K562 (cell line): ENCODE measurements around the gene ZNF280C. TPM values are rescaled to one million over a fixed set of nuclear protein-coding genes. Genes with fewer than 3 reads are reported as not detected.

Experiments used
- ATAC-seq: fragments of 200-7000 bp; cut with Tn5 transposase; 3 replicates; pipeline ENCODE4 v1.9.1; 2020; ENCODE audit warnings: moderate library complexity
- BruUV-seq: library from RNA; stranded (reverse); fragments of 400-500 nt; replicated peaks from 2 replicates; lab custom pipeline; 2021; lab: Mats Ljungman, UMichigan
- CTCF ChIA-PET: fragments of 300-600 bp; formaldehyde crosslinking; extraction: SDS; loops from one replicate; lab custom pipeline; 2021; ENCODE audit warnings: low intra/inter-chr PET ratio; lab: Yijun Ruan, JAX
- POLR2A ChIA-PET: fragments of 300-600, 350-650 bp; sonication (Branson Sonifier 250); formaldehyde crosslinking; extraction: SDS; loops from one replicate; lab custom pipeline; 2021; ENCODE audit warnings: antibody characterized with exemption, inconsistent platforms; lab: Yijun Ruan, JAX
- DNase-seq, 4 experiments: peaks; one replicate each; pipeline versions ENCODE4 v3.0.0 to v3.0.0-alpha.2; 2011 to 2018; ENCODE audit warnings: low spot score in 3 of 4, mixed read lengths in 3 of 4; ENCODE audit errors: extremely low read depth in 1 of 4
- FAIRE-seq: peaks from 2 replicates; lab custom pipeline; 2011; peaks lifted over from hg19 to GRCh38; lab: Jason Lieb, UNC
- H2AFZ ChIP-seq: 2 replicates; pipeline ENCODE4 v1.6.0; 2011; ENCODE audit warnings: low read depth, low read length, control low read depth, inconsistent platforms
- H3K27ac ChIP-seq: fragments of 200-600 bp; 3 replicates; pipeline ENCODE4 v1.8.0; 2011; ENCODE audit warnings: low read depth, mild to moderate bottlenecking, control low read depth, inconsistent platforms, low read length, moderate library complexity, mixed read lengths; ENCODE audit errors: extremely low read depth
- H3K27me3 ChIP-seq, 2 experiments: fragments of 300-600 bp in 1 of 2; 2 replicates in 1 of 2; 3 replicates in 1 of 2; pipeline versions ENCODE4 v1.6.0 to v1.8.0; 2011; ENCODE audit warnings: inconsistent platforms in 2 of 2, low read length in 2 of 2, mild to moderate bottlenecking in 1 of 2, mixed read lengths in 1 of 2, moderate library complexity in 1 of 2; ENCODE audit not compliant: control insufficient read depth in 2 of 2, insufficient read depth in 2 of 2
- H3K36me3 ChIP-seq: fragments of 300-600 bp; 3 replicates; pipeline ENCODE4 v1.8.0; 2011; ENCODE audit warnings: mild to moderate bottlenecking, low read length, inconsistent platforms; ENCODE audit not compliant: control insufficient read depth, insufficient read depth
- H3K4me1 ChIP-seq, 2 experiments: fragments of 200-600 bp in 1 of 2; replicated peaks in 1 of 2; 2 replicates in 1 of 2; 3 replicates in 1 of 2; pipeline versions ENCODE4 v1.5.1 to v1.8.0; 2011; ENCODE audit warnings: inconsistent platforms in 2 of 2, low read length in 2 of 2, mild to moderate bottlenecking in 1 of 2, mixed read lengths in 1 of 2, moderate library complexity in 1 of 2; ENCODE audit not compliant: control insufficient read depth in 2 of 2, insufficient read depth in 2 of 2
- H3K4me2 ChIP-seq: 2 replicates; pipeline ENCODE4 v1.6.1; 2011; ENCODE audit warnings: low read length, control low read depth, inconsistent platforms, mixed read lengths; ENCODE audit not compliant: insufficient read depth
- H3K4me3 ChIP-seq: fragments of 200-600 bp; sonication (generic), shearing (Covaris generic); 2 replicates; pipeline ENCODE4 v1.5.1; 2016; ENCODE audit warnings: control low read depth, inconsistent platforms
- H3K79me2 ChIP-seq: fragments of 200-600 bp; 3 replicates; pipeline ENCODE4 v1.8.0; 2011; ENCODE audit warnings: low read length, inconsistent platforms; ENCODE audit not compliant: control insufficient read depth, insufficient read depth
- H3K9ac ChIP-seq, 2 experiments: 2 replicates each; pipeline versions ENCODE4 v1.6.0 to v1.6.1; 2011; ENCODE audit warnings: low read depth in 2 of 2, low read length in 2 of 2, control low read depth in 1 of 2, inconsistent platforms in 1 of 2, mild to moderate bottlenecking in 1 of 2, mixed read lengths in 1 of 2; ENCODE audit not compliant: insufficient read depth in 1 of 2
- H3K9me1 ChIP-seq: one replicate; pipeline ENCODE4 v1.6.0; 2011; ENCODE audit warnings: inconsistent platforms, mild to moderate bottlenecking, low read length, moderate library complexity; ENCODE audit not compliant: control insufficient read depth, insufficient read depth
- H3K9me3 ChIP-seq: replicated peaks from 2 replicates; pipeline ENCODE4 v1.5.1; 2011; ENCODE audit warnings: low read depth, low read length, inconsistent platforms; ENCODE audit not compliant: control insufficient read depth, insufficient read depth
- H4K20me1 ChIP-seq: replicated peaks from 2 replicates; pipeline ENCODE4 v1.6.1; 2011; ENCODE audit warnings: low read length, inconsistent platforms, mixed read lengths; ENCODE audit not compliant: control insufficient read depth, insufficient read depth
- MTA3 ChIP-seq: fragments of 450-650 bp; formaldehyde crosslinking; IDR thresholded peaks from 2 replicates; pipeline ENCODE4 v1.6.1; 2017; ENCODE audit warnings: mild to moderate bottlenecking, borderline replicate concordance
- MXI1 ChIP-seq: IDR thresholded peaks from 2 replicates; pipeline ENCODE4 v1.6.1; 2011; ENCODE audit warnings: low read depth, mild to moderate bottlenecking, improper control_type of control experiment, low read length
- NFE2 ChIP-seq: IDR thresholded peaks from 2 replicates; pipeline ENCODE4 v1.6.1; 2014; ENCODE audit warnings: antibody characterized with exemption, low read depth
- NFIC ChIP-seq: fragments of 450-650 bp; IDR thresholded peaks from 2 replicates; pipeline ENCODE4 v1.6.1; 2017; ENCODE audit warnings: mild to moderate bottlenecking, inconsistent platforms
- ZNF124 ChIP-seq: sonication (generic); formaldehyde crosslinking; IDR thresholded peaks from 2 replicates; pipeline ENCODE4 v1.8.1; 2022; ENCODE audit warnings: missing genetic modification reagents
- WGBS: fragments of 100-300 bp; shearing (Covaris generic); methylation state at CpG from one replicate; pipeline ENCODE4 v1.1.6; 2016; ENCODE audit warnings: low coverage, mixed read lengths; ENCODE audit not compliant: insufficient coverage; ENCODE audit errors: missing lambda C conversion rate; 5-methylcytosine and 5-hydroxymethylcytosine counted together
- in situ Hi-C: fragments of 300-500 bp; cut with MboI; formaldehyde crosslinking; loops from 4 replicates; pipeline ENCODE4 v1.15.0; 2018; ENCODE audit warnings: inconsistent platforms, mixed read lengths
- intact Hi-C: fragments of 100-400 bp; cut with micrococcal nuclease; formaldehyde crosslinking; loops from 2 replicates; pipeline ENCODE4 v1.14.2; 2022
- polyA plus RNA-seq, 8 experiments: library from polyadenylated mRNA; depleted of rRNA in 4 of 8; stranded (reverse) in 5 of 8; unstranded in 3 of 8; fragments of >200 nt; fragmentation: Nextera tagmentation in 2 of 8; fragmentation: Illumina TruSeq in 1 of 8; extraction: Ambion mirVana in 2 of 8; extraction: Trizol in 1 of 8; gene quantifications; 2 replicates each; pipeline versions ENCODE4 v1.2.1 to v1.2.3, GENCODE V29; 2011 to 2014; ENCODE audit warnings: inconsistent platforms in 1 of 8, missing spikeins in 1 of 8
- total RNA-seq, 7 experiments: library from RNA; depleted of rRNA in 6 of 7; stranded (reverse); fragments of >200 nt in 6 of 7; fragmentation: Illumina TruSeq in 2 of 7; extraction: Trizol in 2 of 7; gene quantifications; 2 replicates each; pipeline versions ENCODE4 v1.2.1 to v1.2.3, GENCODE V29; 2011 to 2021; ENCODE audit warnings: low replicate concordance in 1 of 7
- TF ChIP-seq, protein P1 (sequence below), 2 experiments: fragments of 200-800 bp in 1 of 2; sonication (Bioruptor generic) in 1 of 2; sonication (generic) in 1 of 2; formaldehyde crosslinking in 1 of 2; IDR thresholded peaks in 1 of 2; conservative IDR thresholded peaks in 1 of 2; 2 replicates each; pipeline versions ENCODE4 v1.5.0 to v1.6.1; 2016 to 2020; ENCODE audit warnings: missing compliant biosample characterization in 1 of 2, missing genetic modification characterization in 1 of 2, missing genetic modification reagents in 1 of 2
- TF ChIP-seq, protein P2 (sequence below): fragments of 250-450 bp; sonication (Bioruptor Pico); IDR thresholded peaks from 2 replicates; pipeline ENCODE4 v1.5.0; 2020; ENCODE audit warnings: mild to moderate bottlenecking
- TF ChIP-seq, protein P3 (sequence below): fragments of 450-650 bp; IDR thresholded peaks from 2 replicates; pipeline ENCODE4 v1.6.1; 2017; ENCODE audit warnings: mild to moderate bottlenecking, moderate library complexity
- TF ChIP-seq, protein P4 (sequence below): IDR thresholded peaks from 2 replicates; pipeline ENCODE4 v1.6.1; 2012; ENCODE audit warnings: low read depth, low read length, improper control_type of control experiment, borderline replicate concordance
- TF ChIP-seq, protein P5 (sequence below): fragments of 450-650 bp; formaldehyde crosslinking; IDR thresholded peaks from 2 replicates; pipeline ENCODE4 v1.4.0; 2022; ENCODE audit warnings: mild to moderate bottlenecking, moderate library complexity
- TF ChIP-seq, protein P6 (sequence below): fragments of 450-650 bp; IDR thresholded peaks from 2 replicates; pipeline ENCODE4 v1.6.1; 2016

ZNF280C gene
- total and polyA plus RNA-seq, 9 of the 15 experiments (the other 6 are each of a cell fraction or from before 2014, with no cell fraction given), result 1.6 to 8.3 (median 4.4) TPM

DNA sequence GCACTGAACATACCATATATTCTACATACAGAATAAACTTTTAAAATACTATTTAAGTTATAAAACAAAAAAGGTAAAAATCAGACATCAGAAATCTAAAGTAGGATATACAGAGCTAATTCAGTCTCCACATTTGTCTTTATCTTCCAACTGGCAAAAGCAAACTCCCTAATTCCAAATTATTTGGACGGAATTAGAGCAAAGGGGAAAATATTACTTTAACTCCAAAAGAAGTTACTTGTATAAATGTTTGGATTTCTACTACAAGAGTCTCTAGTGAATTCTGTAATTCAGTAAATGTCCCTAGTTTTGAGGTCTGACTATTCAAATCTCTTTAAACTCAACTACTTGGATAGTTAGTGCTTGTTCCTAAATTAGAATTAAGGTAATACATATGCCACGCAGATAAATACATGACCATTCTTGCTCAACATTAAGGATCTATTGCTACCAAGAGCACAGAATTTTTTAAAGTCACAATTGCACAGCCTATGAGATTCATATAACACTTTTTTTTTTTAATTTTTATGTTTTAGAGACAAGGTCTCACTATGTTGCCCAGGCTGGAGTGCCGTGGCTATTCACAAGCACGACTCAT lies 7.3 kb downstream of the ZNF280C start (continued):
- TF ChIP-seq, protein P1, sequence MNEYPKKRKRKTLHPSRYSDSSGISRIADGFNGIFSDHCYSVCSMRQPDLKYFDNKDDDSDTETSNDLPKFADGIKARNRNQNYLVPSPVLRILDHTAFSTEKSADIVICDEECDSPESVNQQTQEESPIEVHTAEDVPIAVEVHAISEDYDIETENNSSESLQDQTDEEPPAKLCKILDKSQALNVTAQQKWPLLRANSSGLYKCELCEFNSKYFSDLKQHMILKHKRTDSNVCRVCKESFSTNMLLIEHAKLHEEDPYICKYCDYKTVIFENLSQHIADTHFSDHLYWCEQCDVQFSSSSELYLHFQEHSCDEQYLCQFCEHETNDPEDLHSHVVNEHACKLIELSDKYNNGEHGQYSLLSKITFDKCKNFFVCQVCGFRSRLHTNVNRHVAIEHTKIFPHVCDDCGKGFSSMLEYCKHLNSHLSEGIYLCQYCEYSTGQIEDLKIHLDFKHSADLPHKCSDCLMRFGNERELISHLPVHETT (CRISPR knock-in tag; conservative IDR thresholded peaks at IDR 0.05 in 1 of 2, IDR thresholded peaks at IDR 0.05 in 1 of 2), result no peak

DNA sequence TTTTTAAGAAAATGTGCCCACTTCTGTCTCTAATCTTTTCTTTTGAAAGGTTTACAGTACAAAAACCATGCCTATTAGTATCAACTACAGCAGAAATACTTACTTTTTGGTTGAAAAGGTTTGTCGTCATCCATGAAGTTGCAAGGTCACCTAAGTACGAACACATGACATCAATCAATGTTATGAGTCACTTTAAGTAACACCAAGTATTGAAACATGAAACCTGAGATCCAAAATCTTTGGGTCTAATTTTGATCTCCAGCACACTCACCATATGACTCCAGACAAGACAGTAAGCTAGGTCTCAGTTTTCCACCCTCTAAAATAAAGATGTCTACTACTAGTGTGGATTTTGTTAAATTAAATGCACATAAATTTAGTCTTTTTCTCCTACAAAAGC lies 8.4 kb downstream of the ZNF280C start:
- BruUV-seq, result no TSS peak
- H3K4me3 ChIP-seq, result no peak overlapping the region
- H3K27ac ChIP-seq, result no peak overlapping the region
- H3K79me2 ChIP-seq, result peaks cover 2% of the 10 kb centered on the region
- H3K9me1 ChIP-seq, result no peaks in the 10 kb centered on the region
- intact Hi-C loops (no loop called here), in situ Hi-C loops (no loop called here)
- no peak overlapping the region for H3K9ac ChIP-seq
- peak; percentile 70 for FAIRE-seq
- WGBS, result 32% methylated on average over 2 of the region's 2 CpGs
- DNase-seq, result peak; percentile 21 to 25 (median 22)
- H3K9me3 ChIP-seq, result no peaks in the 10 kb centered on the region
- H2AFZ ChIP-seq, result no peak overlapping the region
- H3K36me3 ChIP-seq, result no peaks in the 10 kb centered on the region
- ATAC-seq, result peak; percentile 78
- H3K27me3 ChIP-seq, result no peaks in the 10 kb centered on the region
- no peaks in the 10 kb centered on the region for H4K20me1 ChIP-seq
- ChIA-PET POLR2A (no interaction called here), CTCF (no interaction called here)
- no peak overlapping the region for H3K4me2 ChIP-seq
- peaks cover 0 to under 1% of the 10 kb centered on the region in 2 experiments; a peak in 1 of 5 replicates for H3K4me1 ChIP-seq
- TF ChIP-seq, protein P2, sequence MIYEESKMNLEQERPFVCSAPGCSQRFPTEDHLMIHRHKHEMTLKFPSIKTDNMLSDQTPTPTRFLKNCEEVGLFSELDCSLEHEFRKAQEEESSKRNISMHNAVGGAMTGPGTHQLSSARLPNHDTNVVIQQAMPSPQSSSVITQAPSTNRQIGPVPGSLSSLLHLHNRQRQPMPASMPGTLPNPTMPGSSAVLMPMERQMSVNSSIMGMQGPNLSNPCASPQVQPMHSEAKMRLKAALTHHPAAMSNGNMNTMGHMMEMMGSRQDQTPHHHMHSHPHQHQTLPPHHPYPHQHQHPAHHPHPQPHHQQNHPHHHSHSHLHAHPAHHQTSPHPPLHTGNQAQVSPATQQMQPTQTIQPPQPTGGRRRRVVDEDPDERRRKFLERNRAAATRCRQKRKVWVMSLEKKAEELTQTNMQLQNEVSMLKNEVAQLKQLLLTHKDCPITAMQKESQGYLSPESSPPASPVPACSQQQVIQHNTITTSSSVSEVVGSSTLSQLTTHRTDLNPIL (CRISPR knock-in tag), result no peak
- TF ChIP-seq, protein P3, sequence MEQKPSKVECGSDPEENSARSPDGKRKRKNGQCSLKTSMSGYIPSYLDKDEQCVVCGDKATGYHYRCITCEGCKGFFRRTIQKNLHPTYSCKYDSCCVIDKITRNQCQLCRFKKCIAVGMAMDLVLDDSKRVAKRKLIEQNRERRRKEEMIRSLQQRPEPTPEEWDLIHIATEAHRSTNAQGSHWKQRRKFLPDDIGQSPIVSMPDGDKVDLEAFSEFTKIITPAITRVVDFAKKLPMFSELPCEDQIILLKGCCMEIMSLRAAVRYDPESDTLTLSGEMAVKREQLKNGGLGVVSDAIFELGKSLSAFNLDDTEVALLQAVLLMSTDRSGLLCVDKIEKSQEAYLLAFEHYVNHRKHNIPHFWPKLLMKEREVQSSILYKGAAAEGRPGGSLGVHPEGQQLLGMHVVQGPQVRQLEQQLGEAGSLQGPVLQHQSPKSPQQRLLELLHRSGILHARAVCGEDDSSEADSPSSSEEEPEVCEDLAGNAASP, result no peak; the same call in 1 of the 2 replicates
- TF ChIP-seq, protein P4, sequence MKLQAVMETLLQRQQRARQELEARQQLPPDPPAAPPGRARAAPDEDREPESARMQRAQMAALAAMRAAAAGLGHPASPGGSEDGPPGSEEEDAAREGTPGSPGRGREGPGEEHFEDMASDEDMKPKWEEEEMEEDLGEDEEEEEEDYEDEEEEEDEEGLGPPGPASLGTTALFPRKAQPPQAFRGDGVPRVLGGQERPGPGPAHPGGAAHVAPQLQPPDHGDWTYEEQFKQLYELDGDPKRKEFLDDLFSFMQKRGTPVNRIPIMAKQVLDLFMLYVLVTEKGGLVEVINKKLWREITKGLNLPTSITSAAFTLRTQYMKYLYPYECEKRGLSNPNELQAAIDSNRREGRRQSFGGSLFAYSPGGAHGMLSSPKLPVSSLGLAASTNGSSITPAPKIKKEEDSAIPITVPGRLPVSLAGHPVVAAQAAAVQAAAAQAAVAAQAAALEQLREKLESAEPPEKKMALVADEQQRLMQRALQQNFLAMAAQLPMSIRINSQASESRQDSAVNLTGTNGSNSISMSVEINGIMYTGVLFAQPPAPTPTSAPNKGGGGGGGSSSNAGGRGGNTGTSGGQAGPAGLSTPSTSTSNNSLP, result peak; percentile 47; the same call in 1 of the 2 replicates
- TF ChIP-seq MXI1, result no peak
- TF ChIP-seq, protein P5, sequence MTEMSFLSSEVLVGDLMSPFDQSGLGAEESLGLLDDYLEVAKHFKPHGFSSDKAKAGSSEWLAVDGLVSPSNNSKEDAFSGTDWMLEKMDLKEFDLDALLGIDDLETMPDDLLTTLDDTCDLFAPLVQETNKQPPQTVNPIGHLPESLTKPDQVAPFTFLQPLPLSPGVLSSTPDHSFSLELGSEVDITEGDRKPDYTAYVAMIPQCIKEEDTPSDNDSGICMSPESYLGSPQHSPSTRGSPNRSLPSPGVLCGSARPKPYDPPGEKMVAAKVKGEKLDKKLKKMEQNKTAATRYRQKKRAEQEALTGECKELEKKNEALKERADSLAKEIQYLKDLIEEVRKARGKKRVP, result no peak
- TF ChIP-seq, protein P6, sequence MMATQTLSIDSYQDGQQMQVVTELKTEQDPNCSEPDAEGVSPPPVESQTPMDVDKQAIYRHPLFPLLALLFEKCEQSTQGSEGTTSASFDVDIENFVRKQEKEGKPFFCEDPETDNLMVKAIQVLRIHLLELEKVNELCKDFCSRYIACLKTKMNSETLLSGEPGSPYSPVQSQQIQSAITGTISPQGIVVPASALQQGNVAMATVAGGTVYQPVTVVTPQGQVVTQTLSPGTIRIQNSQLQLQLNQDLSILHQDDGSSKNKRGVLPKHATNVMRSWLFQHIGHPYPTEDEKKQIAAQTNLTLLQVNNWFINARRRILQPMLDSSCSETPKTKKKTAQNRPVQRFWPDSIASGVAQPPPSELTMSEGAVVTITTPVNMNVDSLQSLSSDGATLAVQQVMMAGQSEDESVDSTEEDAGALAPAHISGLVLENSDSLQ, result peak; percentile 70
- peak; percentile 47; the same call in 1 of the 2 replicates for TF ChIP-seq NFE2
- no peak for TF ChIP-seq ZNF124 (CRISPR knock-in tag)
- TF ChIP-seq MTA3, result no peak
- TF ChIP-seq NFIC, result no peak
